Measurements from ENCODE around the gene SYCP2.

The SYCP2 gene

GRCh38 chr20:59821201-59821600 is 112.2 kb downstream of the SYCP2 start:
- DNase-seq (ENCODE audit: extremely low read depth, low read depth), result no peak
- TF ChIP-seq, protein P1, sequence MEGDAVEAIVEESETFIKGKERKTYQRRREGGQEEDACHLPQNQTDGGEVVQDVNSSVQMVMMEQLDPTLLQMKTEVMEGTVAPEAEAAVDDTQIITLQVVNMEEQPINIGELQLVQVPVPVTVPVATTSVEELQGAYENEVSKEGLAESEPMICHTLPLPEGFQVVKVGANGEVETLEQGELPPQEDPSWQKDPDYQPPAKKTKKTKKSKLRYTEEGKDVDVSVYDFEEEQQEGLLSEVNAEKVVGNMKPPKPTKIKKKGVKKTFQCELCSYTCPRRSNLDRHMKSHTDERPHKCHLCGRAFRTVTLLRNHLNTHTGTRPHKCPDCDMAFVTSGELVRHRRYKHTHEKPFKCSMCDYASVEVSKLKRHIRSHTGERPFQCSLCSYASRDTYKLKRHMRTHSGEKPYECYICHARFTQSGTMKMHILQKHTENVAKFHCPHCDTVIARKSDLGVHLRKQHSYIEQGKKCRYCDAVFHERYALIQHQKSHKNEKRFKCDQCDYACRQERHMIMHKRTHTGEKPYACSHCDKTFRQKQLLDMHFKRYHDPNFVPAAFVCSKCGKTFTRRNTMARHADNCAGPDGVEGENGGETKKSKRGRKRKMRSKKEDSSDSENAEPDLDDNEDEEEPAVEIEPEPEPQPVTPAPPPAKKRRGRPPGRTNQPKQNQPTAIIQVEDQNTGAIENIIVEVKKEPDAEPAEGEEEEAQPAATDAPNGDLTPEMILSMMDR (IDR thresholded peaks at IDR 0.05; ENCODE audit: low read depth, low read length, missing control alignments), result no peak
- H3K4me3 ChIP-seq (replicated peaks; ENCODE audit: low read depth, low read length), result no peak overlapping the region

GRCh38 chr20:59820204-59821041 is 113.0 kb downstream of the SYCP2 start:
- H3K4me3 ChIP-seq (replicated peaks; ENCODE audit: low read depth, low read length), result no peak overlapping the region
- TF ChIP-seq, protein P1 (IDR thresholded peaks at IDR 0.05; ENCODE audit: low read depth, low read length, missing control alignments), result no peak
- no peak for DNase-seq (ENCODE audit: extremely low read depth, low read depth)

DNA sequence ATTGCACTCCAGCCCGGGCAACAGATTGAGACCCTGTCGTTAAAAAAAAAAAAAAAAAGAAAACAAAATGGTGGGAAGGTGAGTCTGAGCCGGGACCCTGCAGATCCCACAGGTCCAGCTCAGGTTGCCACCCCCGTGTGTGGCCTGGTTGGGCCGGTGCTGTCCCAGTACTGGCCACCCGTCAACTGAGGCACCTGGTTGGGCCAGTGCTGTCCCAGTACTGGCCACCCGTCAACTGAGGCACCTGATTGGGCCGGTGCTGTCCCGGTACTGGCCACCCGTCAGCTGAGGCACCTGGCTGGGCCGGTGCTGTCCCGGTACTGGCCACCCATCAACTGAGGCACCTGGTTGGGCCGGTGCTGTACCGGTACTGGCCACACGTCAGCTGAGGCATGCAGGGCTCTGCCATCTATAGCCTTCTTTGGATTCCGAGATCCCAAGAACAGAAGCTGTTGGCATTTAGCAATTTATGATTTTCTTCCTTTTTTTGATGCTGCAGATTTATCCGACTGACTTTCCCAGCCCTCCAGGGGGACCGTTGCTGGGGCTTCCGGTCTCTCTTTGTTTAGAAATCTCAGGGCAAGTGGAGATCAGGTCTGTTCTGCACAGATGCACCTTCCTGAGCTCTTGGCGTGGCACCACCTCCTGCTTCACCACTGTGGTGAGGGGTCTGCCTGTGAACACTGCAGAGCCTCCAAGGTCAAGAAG is 113.8 kb downstream of the SYCP2 start:
- TF ChIP-seq, protein P1 (IDR thresholded peaks at IDR 0.05; ENCODE audit: low read depth, low read length, missing control alignments), result no peak
- no peak for DNase-seq (ENCODE audit: extremely low read depth, low read depth)
- H3K4me3 ChIP-seq (replicated peaks; ENCODE audit: low read depth, low read length), result no peak overlapping the region

- DNase-seq (ENCODE audit: extremely low read depth, low read depth), result no peak
- TF ChIP-seq, protein P1 (IDR thresholded peaks at IDR 0.05; ENCODE audit: low read depth, low read length, missing control alignments), result no peak
- no peak overlapping the region for H3K4me3 ChIP-seq (replicated peaks; ENCODE audit: low read depth, low read length)
Measured at GRCh38 chr20:59818911-59819310, 114.5 kb downstream of the SYCP2 start.

DNA sequence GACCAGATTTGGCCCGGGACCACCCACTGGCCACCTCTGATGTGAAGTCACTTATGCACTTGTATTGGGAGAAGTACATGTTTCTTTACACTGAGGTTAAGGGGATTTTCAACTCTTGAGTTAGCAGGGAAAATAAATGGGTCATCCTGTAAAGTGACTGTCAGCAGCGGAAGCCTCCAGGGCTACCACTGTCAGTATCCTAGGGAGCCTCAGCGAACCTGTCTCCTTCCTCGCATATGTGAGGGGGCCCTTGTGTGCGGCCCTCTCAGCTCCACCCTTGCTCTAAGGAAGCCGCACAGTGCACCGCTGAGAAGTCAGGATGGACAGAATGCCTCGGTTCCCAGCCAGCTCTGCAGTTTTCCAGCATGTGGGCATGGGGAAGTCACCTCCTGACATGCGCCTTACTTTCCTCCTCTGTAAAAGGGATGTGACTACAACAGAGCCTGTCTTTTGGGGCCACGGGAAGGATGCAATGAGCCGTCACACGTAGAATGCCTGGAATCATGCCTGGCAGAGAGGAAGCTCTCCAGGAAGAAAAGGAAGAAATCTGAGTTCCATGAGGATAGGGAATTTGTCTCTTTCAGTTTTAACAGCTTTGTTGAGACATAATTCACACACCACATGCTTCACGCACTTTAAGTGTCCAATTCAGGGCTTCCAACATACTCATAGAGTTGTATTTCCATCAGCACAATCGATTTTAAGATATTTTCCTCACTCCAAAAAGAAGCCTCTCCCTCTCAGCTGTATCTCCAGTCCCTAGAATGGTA is 115.4 kb downstream of the SYCP2 start:
- H3K4me3 ChIP-seq (replicated peaks; ENCODE audit: low read depth, low read length), result no peak overlapping the region
- TF ChIP-seq, protein P1 (IDR thresholded peaks at IDR 0.05; ENCODE audit: low read depth, low read length, missing control alignments), result no peak
- no peak for DNase-seq (ENCODE audit: extremely low read depth, low read depth)

GRCh38 chr20:59817406-59817805 is 116.0 kb downstream of the SYCP2 start:
- no peak for DNase-seq (ENCODE audit: extremely low read depth, low read depth)
- H3K4me3 ChIP-seq (replicated peaks; ENCODE audit: low read depth, low read length), result no peak overlapping the region
- TF ChIP-seq, protein P1 (IDR thresholded peaks at IDR 0.05; ENCODE audit: low read depth, low read length, missing control alignments), result no peak

Data from HFF-Myc (cell line).